Tibial nerve (tissue), 4 donors: Measurements from ENCODE around the gene PVALB. TPM values are rescaled to one million over a fixed set of nuclear protein-coding genes. Genes with fewer than 3 reads are reported as not detected.

Experiments
- DNase-seq, 2 donors: peaks; one replicate each; pipeline ENCODE4 v3.0.0-alpha.2; 2019; ENCODE audit warnings: low spot score in 2 of 2
- H3K27ac ChIP-seq, 4 donors: fragments of 200-600 bp; sonication (generic) in 3 of 4; one replicate each; pipeline ENCODE4 v1.5.1; 2017 to 2019; ENCODE audit warnings: mild to moderate bottlenecking in 1 of 4
- H3K27me3 ChIP-seq, 2 donors: fragments of 200-600 bp; sonication (generic) in 1 of 2; one replicate each; pipeline versions ENCODE4 v1.5.1 to v1.6.0; 2017 to 2019
- H3K36me3 ChIP-seq, 3 donors: fragments of 200-600 bp; sonication (generic); one replicate each; pipeline ENCODE4 v1.5.1; 2018 to 2019
- H3K4me1 ChIP-seq, 4 donors: fragments of 200-600 bp; sonication (generic) in 3 of 4; one replicate each; pipeline ENCODE4 v1.5.1; 2017 to 2019
- H3K4me3 ChIP-seq, 4 donors: fragments of 200-600 bp; sonication (generic) in 3 of 4; one replicate each; pipeline ENCODE4 v1.5.1; 2017 to 2019; ENCODE audit warnings: mild to moderate bottlenecking in 1 of 4, moderate library complexity in 1 of 4
- H3K9me3 ChIP-seq, 4 donors: fragments of 200-600 bp; sonication (generic) in 3 of 4; one replicate each; pipeline ENCODE4 v1.5.1; 2017 to 2019
- CTCF ChIP-seq, 5 experiments: fragments of 200-600 bp in 3 of 5; fragments of 450-650 bp in 2 of 5; sonication (generic) in 3 of 5; IDR thresholded peaks; one replicate each; pipeline ENCODE4 v1.5.1; 2016 to 2019; ENCODE audit warnings: antibody characterized with exemption in 5 of 5, mild to moderate bottlenecking in 3 of 5, moderate library complexity in 2 of 5
- EP300 ChIP-seq, 2 donors: sonication (generic); formaldehyde crosslinking; IDR thresholded peaks; one replicate each; pipeline ENCODE4 v1.6.1; 2017; ENCODE audit warnings: antibody characterized with exemption in 2 of 2, mild to moderate bottlenecking in 1 of 2
- POLR2A ChIP-seq, 2 donors: fragments of 450-650 bp; IDR thresholded peaks; one replicate each; pipeline ENCODE4 v1.6.1; 2017; ENCODE audit warnings: antibody characterized with exemption in 2 of 2, mild to moderate bottlenecking in 2 of 2, moderate library complexity in 2 of 2
- WGBS, 2 donors: methylation state at CpG; one replicate each; pipeline ENCODE4 v1.1.5; 2018; 5-methylcytosine and 5-hydroxymethylcytosine counted together
- total RNA-seq, 4 donors: library from RNA; depleted of rRNA; stranded (reverse); fragments of >200 nt; gene quantifications; one replicate each; pipeline ENCODE4 v1.1.0, GENCODE V29; 2016

Gene PVALB
- total RNA-seq, 4 donors from 2014 or later, result not detected

- Histone ChIP-seq H3K27me3 (peaks cover 0 to 22% of the 10 kb centered on the region in 2 donors), H3K27ac (no peak overlapping the region), H3K9me3 (no peaks in the 10 kb centered on the region), H3K4me3 (no peak overlapping the region), H3K36me3 (no peaks in the 10 kb centered on the region), H3K4me1 (no peaks in the 10 kb centered on the region)
- 44 to 50% methylated on average over 6 of the region's 6 CpGs for WGBS, 2 donors
- TF ChIP-seq CTCF (IDR thresholded peaks at IDR 0.05) (no peak), EP300 (IDR thresholded peaks at IDR 0.05) (no peak), POLR2A (IDR thresholded peaks at IDR 0.05) (no peak)
- DNase-seq, result no peak
Observed at GRCh38 chr22:36846949-36847348, 30.1 kb upstream of the PVALB start.

- H3K4me1 ChIP-seq, result no peaks in the 10 kb centered on the region
- peaks cover 0 to 22% of the 10 kb centered on the region in 2 donors for H3K27me3 ChIP-seq
- TF ChIP-seq POLR2A (IDR thresholded peaks at IDR 0.05), result no peak
- no peaks in the 10 kb centered on the region for H3K36me3 ChIP-seq
- no peak for DNase-seq
- no peak overlapping the region for H3K4me3 ChIP-seq
- no peaks in the 10 kb centered on the region for H3K9me3 ChIP-seq
- WGBS, 2 donors, result 69 to 70% methylated on average over 5 of the region's 5 CpGs
- H3K27ac ChIP-seq, result no peak overlapping the region
Observed at GRCh38 chr22:36846271-36846670, 29.4 kb upstream of the PVALB start.

GRCh38 chr22:36840106-36840505 is 23.3 kb upstream of the PVALB start:
- no peak for TF ChIP-seq POLR2A (IDR thresholded peaks at IDR 0.05)
- DNase-seq, result no peak
- peaks cover 0 to 16% of the 10 kb centered on the region in 2 donors for H3K27me3 ChIP-seq
- no peak overlapping the region for H3K4me3 ChIP-seq
- H3K36me3 ChIP-seq, result no peaks in the 10 kb centered on the region
- no peak overlapping the region for H3K27ac ChIP-seq
- H3K9me3 ChIP-seq, result no peaks in the 10 kb centered on the region
- H3K4me1 ChIP-seq, result no peaks in the 10 kb centered on the region
- WGBS, 2 donors, result 75 to 81% methylated on average over 8 of the region's 8 CpGs

GRCh38 chr22:36839356-36840073 is 22.7 kb upstream of the PVALB start:
- no peaks in the 10 kb centered on the region for H3K36me3 ChIP-seq
- H3K27me3 ChIP-seq, result peaks cover 0 to 17% of the 10 kb centered on the region in 2 donors
- H3K4me3 ChIP-seq, result no peak overlapping the region
- H3K27ac ChIP-seq, result no peak overlapping the region
- no peaks in the 10 kb centered on the region for H3K4me1 ChIP-seq
- WGBS, 2 donors, result 84 to 86% methylated on average over 10 of the region's 10 CpGs
- DNase-seq, result no peak
- TF ChIP-seq CTCF (IDR thresholded peaks at IDR 0.05), result no peak
- no peak for TF ChIP-seq EP300 (IDR thresholded peaks at IDR 0.05)
- no peak for TF ChIP-seq POLR2A (IDR thresholded peaks at IDR 0.05)
- H3K9me3 ChIP-seq, result no peaks in the 10 kb centered on the region

- Histone ChIP-seq H3K27me3 (peaks cover 0 to 17% of the 10 kb centered on the region in 2 donors), H3K4me3 (no peak overlapping the region), H3K27ac (no peak overlapping the region), H3K9me3 (peaks cover 0 to 3% (median 0%) of the 10 kb centered on the region in 4 donors), H3K36me3 (no peaks in the 10 kb centered on the region), H3K4me1 (no peaks in the 10 kb centered on the region)
- no peak for DNase-seq
- 69 to 82% methylated on average over 6 to 10 of the region's 10 CpGs for WGBS, 2 donors
- TF ChIP-seq POLR2A (IDR thresholded peaks at IDR 0.05) (no peak), CTCF (IDR thresholded peaks at IDR 0.05) (no peak), EP300 (IDR thresholded peaks at IDR 0.05) (no peak)
Observed at GRCh38 chr22:36838119-36839030, 21.5 kb upstream of the PVALB start.

- no peak for DNase-seq
- Histone ChIP-seq H3K27me3 (peaks cover 0 to 20% of the 10 kb centered on the region in 2 donors), H3K36me3 (no peaks in the 10 kb centered on the region), H3K4me1 (no peaks in the 10 kb centered on the region), H3K4me3 (no peak overlapping the region), H3K9me3 (peaks cover 0 to 4% (median 0%) of the 10 kb centered on the region in 4 donors), H3K27ac (no peak overlapping the region)
- 54 to 65% methylated on average over 5 of the region's 5 CpGs for WGBS, 2 donors
- TF ChIP-seq POLR2A (IDR thresholded peaks at IDR 0.05), result no peak
- TF ChIP-seq EP300 (IDR thresholded peaks at IDR 0.05), result no peak
- no peak for TF ChIP-seq CTCF (IDR thresholded peaks at IDR 0.05)
Observed at GRCh38 chr22:36835903-36836302, 19.1 kb upstream of the PVALB start.
